GM03348 (cell line): Measurements from ENCODE around the gene ICAM2.

Experiments
- DNase-seq: peaks from one replicate; pipeline ENCODE4 v3.0.0; 2012; ENCODE audit warnings: low spot score

The ICAM2 gene

GRCh38 chr17:63974594-63975192 lies 45.7 kb downstream of the ICAM2 start:
- DNase-seq, result peak; percentile 72

GRCh38 chr17:63973930-63974593 lies 46.4 kb downstream of the ICAM2 start:
- peak; percentile 67 for DNase-seq

- no peak for DNase-seq
These were observed 47.2 kb downstream of the ICAM2 start for GRCh38 chr17:63973247-63973646.

GRCh38 chr17:63972796-63973195 lies 47.6 kb downstream of the ICAM2 start, which contains the start of gene SCN4A:
SCN4A (minus strand) TSS chr17:63972918; CDS start chr17:63972841, 77 bp downstream.
- DNase-seq, result no peak

- DNase-seq, result no peak
These were observed 51.2 kb downstream of the ICAM2 start for GRCh38 chr17:63969278-63969677.

- no peak for DNase-seq
These were observed 52.5 kb downstream of the ICAM2 start for GRCh38 chr17:63967953-63968352.

- DNase-seq, result no peak
These were observed 53.7 kb downstream of the ICAM2 start for GRCh38 chr17:63966646-63967264.

- no peak for DNase-seq
These were observed 57.3 kb downstream of the ICAM2 start for GRCh38 chr17:63963123-63963522.

DNA sequence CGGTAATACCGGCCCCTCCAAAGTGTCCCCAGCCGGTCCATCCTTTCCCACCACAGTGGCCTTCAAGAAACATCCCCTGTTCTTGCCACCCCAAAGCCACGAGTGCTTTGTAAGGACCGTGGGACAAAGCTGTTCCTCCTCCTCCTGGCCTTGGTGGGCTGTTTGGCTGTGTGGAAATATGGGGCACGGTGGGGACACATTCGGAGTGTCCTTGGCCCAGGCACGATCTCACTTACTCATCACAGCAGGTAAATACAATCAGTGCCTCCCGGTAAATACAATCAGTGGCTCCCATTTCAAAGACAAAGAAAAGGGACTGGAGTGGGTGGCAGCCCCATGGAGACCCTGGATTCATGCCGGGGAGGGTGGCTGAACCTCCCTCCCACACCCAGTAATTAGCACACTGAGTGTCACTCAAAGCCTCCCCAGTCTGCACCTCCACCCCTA lies 58.1 kb downstream of the ICAM2 start:
- DNase-seq, result no peak

DNA sequence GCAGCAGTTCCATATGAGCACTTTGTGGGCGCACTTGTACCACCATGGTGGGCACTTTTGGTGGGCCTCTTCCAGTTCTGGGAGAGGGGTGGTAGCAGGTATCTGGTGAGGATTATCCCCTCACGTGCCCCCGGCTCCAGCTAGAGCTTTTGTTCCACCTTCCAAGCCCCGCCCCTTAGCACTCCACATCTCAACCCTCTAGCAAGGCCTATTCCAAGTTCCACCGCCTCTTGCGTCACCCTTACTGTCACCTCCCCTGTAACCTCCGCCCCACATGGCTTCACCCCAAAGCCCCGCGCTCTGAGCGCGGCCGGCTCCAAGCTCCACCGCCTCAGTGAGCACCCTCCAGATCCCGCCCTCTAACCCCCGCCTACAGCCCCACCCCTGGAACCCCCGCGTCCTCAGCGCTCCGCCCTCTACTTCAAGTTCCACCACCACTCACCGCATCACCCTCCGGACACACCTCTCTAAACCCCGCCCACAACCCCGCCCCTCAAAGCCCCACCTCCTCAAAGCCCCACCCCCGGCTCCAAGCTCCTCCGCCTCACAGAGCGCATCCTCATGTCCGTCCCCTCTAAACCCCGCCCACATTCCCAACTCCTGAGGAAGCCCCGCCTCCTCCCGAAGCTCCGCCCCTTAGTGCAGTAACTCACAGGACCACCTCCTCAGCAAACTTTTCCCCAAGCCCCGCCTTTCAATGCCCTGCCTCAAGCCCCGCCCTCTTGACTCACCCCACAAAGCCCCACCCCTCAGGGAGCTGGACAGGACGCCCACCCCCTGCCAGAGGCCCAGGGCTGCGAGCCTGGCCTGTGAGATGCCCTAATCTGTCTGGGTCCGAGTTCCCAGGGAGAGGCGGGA lies 58.8 kb downstream of the ICAM2 start:
- DNase-seq, result peak; percentile 56

GRCh38 chr17:63960430-63960829 lies 60.0 kb downstream of the ICAM2 start:
- no peak for DNase-seq

DNA sequence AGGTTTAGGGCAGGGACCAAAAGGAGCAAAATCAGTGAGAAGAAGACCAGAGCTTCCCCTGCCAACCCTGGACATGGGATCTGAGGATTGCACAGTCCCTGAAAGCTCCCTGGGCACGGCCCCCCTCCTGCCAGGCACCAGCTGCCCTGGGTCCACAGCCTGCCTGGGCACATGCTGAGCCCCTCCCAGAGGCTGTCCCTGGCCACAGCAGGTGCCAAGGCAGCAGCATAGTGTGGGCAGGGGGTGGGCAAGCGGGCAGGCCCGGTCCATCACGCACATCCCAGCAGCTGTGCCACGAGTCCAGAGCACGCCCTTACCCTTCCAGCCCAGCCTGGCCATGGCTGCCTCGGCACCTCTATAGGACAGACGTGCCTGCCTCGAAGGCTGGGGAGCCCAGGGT lies 60.4 kb downstream of the ICAM2 start:
- DNase-seq, result no peak

GRCh38 chr17:63956296-63956920 lies 64.0 kb downstream of the ICAM2 start:
- no peak for DNase-seq

- DNase-seq, result no peak
These were observed 64.6 kb downstream of the ICAM2 start for GRCh38 chr17:63955791-63956190.

GRCh38 chr17:63955232-63955631 lies 65.2 kb downstream of the ICAM2 start:
- no peak for DNase-seq

- DNase-seq, result no peak
These were observed 65.9 kb downstream of the ICAM2 start for GRCh38 chr17:63954402-63955063.
